ENCODE data around the gene STK35.

The STK35 gene

DNA sequence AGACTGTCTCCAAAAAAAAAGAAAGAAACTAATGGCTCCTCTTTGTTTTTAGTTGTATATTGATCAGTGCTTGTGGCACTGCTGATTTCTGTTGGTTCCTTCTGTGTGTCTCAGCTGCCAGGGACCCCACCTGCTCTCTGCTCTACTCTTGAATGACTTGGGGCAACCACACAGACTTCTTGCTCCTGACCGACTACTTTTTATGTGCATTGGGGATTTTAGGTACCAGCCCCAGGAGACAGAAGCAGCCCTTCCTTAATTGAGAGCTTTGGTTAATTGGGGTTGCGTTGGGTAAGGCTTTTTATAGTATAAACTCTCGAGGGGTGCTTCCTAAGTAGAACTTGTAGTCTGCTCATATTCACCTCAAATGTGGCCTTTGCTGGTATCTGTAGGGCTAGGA, 6.9 kb downstream of the STK35 start:
- DNase-seq = no peak

GRCh38 chr20:2108987-2109386, 7.4 kb downstream of the STK35 start:
- no peak for DNase-seq

DNA sequence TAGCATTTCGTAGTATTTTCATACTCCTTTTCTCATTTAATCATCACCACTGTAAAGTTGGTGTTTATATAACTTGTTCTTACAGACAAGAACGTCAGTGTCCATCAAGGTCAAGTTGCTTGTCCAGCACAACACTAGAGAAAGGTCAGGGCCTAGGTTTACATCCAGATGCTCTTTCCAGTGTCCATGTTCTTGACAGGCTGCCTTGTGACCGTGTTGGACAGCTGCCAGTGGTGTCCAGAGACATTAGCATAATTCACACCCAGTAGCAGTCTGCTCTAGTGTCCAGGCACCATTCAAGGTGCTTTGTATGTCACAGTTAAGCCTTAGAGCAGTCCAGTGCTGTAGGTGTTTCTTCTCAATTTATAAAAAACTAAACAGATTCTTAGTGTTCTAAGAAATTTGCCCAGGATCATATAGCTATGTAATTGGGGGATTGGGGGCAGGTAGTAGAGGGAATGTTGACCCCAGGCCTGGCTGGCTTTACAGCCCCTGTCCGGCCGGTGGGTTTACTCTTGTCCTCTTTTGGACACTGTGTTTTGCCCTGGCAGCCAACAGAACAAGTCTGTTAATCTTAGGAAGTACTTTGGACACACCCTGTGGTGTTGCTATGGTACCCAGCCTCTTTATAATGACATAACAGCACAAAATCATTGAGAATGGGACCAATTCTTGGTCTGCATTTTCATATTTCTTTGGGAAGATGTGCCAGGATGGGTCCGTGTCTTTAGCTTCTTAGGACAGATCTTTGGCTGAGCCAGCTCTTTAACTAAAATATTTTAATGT, 8.0 kb downstream of the STK35 start:
- peak; percentile 74 for DNase-seq

- no peak for DNase-seq
Observed at GRCh38 chr20:2112910-2113309, 11.3 kb downstream of the STK35 start.

GRCh38 chr20:2114127-2114959, 12.7 kb downstream of the STK35 start:
- no peak for DNase-seq

DNA sequence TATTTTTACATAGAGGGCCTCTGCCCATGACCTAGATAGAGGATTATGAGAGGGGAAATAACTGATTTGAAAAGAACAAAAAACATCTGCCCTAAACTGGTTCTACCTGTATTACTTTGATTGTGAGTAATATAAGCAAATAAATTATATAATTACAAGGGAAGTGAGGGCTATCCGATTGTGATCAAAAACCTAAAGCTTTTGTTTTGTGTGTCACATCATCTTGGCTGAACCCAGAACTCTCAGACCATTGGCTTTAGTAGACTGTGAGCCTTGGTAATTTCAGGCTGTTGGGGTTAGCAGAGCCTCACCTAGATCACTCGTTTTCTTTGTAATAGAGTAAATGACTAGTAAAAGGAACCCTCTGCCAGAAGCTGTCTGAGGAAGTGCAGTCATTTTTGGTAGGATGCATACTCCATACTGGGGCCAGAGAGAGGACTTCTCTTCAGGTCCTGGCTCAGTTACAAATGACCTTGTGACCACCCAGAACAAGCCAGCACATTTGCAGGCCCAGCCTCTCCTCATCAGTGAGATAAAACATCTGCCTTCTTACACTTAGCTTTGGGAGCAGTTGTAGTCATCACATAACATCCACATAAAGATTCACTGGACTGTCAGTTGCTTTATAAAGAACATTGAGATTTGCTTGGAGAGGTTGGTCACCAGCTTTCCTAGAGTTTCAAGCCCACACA, 13.5 kb downstream of the STK35 start:
- DNase-seq = no peak

DNA sequence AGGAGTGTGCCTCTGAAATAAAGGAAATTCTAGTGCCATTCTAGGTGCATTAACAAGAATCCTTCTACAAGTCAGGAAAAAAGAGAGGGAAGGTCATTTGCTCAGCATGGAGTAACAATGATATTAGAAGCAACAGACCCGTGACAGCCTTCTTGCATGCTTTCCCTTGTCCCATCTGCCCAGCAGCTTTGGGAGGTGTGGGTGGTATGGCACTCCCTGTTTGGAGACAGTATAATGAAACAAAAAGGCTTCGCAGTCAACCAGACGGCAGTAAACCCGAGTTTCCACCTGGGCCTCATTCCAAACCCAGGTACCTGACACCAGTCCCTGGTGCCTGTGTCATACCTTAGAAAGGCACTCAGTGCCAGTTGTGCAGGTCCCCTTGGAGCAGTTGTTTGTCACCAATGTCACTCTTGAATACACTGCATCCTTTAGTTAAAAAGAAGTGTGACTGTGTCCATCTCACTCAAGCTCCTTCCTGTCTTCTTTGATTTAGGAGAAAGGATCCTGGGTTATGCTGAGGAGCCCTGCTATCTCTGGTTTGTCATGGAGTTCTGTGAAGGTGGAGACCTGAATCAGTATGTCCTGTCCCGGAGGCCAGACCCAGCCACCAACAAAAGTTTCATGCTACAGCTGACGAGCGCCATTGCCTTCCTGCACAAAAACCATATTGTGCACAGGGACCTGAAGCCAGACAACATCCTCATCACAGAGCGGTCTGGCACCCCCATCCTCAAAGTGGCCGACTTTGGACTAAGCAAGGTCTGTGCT, 14.7 kb downstream of the STK35 start:
- DNase-seq = no peak

GRCh38 chr20:2118783-2119182, 17.2 kb downstream of the STK35 start:
- DNase-seq = peak; percentile 18

GRCh38 chr20:2122936-2123335, 21.3 kb downstream of the STK35 start:
- no peak for DNase-seq

DNA sequence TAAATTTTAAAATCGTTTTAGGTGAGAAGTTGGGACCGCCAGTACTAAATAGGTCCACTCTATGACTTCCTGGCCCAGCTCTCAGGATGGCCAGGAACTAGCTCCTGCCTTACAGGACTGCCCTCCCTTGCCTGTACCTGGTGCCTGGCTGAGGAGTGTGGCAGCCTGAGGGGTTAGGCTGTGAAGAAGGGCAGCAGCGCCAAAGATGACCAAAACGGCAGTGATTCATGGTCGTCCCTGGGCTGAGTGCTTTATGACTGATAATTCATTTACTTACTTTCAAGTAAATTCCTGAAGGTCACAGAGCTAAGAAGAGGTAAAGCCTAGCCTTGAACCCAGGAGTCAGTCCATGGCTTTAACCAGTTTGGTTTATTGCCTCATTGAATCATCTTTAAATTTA, 22.1 kb downstream of the STK35 start:
- no peak for DNase-seq

GRCh38 chr20:2124564-2125213, 23.1 kb downstream of the STK35 start:
- DNase-seq = no peak

GRCh38 chr20:2125474-2126112, 24.0 kb downstream of the STK35 start:
- DNase-seq = no peak

GRCh38 chr20:2127238-2127637, 25.6 kb downstream of the STK35 start:
- no peak for DNase-seq

- DNase-seq = no peak
Observed at GRCh38 chr20:2128542-2128941, 26.9 kb downstream of the STK35 start.

DNA sequence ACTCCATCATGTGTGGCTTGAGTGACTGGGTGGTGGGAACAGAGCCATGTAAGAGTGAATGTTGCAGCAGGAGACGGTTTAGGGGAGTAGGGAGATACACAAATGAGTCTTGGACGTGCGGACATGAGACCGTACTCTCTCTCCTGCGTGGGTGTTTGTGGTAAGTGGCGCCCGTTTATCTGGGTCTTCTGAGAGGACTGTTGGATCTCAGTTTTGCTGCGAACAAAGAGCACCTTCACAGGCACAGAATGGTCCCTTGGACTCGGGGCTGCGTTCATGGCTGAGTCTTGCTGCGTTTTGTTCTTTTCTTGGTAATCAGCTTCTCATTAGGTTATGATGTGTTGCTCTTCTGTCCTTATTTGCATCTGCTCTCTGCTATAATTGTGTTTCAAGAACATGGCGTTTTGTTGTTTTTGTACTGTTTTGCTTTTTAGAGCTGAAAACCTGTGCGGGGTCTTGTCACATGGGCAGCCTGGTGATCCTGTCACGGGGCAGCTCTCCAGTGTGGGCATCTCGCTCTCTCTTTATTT, 28.5 kb downstream of the STK35 start:
- DNase-seq = no peak

DNA sequence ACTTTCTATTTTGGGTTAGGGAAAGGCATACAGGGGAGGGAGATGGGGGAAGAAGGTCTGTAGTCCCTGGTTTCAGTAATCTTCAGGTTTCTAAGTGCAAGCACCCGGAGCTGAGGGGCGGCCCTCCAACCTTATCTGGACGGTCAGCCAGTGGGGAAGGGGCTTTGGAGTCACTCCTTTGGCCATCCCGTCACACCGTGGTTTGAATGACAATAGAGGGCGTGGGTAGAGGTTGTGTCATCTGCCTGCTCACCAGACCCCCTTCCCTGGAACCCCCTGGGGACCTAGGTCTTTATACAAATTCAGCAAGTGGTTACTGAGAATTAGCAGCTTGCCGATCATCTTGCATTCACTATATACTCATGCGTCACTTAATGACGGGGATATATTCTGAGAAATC, 29.1 kb downstream of the STK35 start:
- no peak for DNase-seq

GRCh38 chr20:2131366-2131765, 29.7 kb downstream of the STK35 start:
- no peak for DNase-seq

GRCh38 chr20:2132461-2132901, 30.9 kb downstream of the STK35 start:
- DNase-seq = no peak

- peak; percentile 19 for DNase-seq
Observed at GRCh38 chr20:2133318-2134183, 31.9 kb downstream of the STK35 start.

- DNase-seq = no peak
Observed at GRCh38 chr20:2135013-2135412, 33.4 kb downstream of the STK35 start.

Measured in hematopoietic multipotent progenitor cell treated with erythropoietin and hydrocortisone succinate and interleukin-3 and kit ligand, for 4 days (in vitro differentiated cells).